ENCODE data around the gene ATOX1. TPM values are rescaled to one million over a fixed set of nuclear protein-coding genes. Genes with fewer than 3 reads are reported as not detected.
A peak's percentile ranks its signal among the peaks of the same experiment; 100 is the strongest.

ATOX1 gene
- total RNA-seq, 2 donors from 2014 or later: 54.6 to 62.4 TPM

DNA sequence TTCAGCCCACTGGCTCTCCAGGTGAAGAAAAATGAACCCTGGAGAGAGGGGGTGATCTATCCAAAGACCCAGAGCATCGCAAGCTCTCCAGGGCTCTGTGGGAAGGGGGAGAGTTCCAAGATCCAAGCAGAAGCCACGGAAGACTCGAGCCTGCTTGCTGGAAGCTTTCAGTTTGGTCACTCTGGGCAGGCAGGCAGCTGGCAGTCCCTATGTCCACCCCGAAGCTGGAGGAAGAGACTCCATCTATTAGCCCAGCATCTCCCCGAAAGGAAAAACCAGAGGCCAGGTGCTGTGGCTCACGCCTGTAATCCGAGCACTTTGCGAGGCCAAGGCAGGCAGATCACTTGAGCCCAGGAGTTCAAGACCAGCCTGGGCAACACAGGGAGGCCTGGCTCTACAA is 61.0 kb downstream of the ATOX1 start:
- TF ChIP-seq, protein P1, sequence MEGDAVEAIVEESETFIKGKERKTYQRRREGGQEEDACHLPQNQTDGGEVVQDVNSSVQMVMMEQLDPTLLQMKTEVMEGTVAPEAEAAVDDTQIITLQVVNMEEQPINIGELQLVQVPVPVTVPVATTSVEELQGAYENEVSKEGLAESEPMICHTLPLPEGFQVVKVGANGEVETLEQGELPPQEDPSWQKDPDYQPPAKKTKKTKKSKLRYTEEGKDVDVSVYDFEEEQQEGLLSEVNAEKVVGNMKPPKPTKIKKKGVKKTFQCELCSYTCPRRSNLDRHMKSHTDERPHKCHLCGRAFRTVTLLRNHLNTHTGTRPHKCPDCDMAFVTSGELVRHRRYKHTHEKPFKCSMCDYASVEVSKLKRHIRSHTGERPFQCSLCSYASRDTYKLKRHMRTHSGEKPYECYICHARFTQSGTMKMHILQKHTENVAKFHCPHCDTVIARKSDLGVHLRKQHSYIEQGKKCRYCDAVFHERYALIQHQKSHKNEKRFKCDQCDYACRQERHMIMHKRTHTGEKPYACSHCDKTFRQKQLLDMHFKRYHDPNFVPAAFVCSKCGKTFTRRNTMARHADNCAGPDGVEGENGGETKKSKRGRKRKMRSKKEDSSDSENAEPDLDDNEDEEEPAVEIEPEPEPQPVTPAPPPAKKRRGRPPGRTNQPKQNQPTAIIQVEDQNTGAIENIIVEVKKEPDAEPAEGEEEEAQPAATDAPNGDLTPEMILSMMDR (IDR thresholded peaks at IDR 0.05): no peak
- no peak overlapping the region for H3K27ac ChIP-seq

DNA sequence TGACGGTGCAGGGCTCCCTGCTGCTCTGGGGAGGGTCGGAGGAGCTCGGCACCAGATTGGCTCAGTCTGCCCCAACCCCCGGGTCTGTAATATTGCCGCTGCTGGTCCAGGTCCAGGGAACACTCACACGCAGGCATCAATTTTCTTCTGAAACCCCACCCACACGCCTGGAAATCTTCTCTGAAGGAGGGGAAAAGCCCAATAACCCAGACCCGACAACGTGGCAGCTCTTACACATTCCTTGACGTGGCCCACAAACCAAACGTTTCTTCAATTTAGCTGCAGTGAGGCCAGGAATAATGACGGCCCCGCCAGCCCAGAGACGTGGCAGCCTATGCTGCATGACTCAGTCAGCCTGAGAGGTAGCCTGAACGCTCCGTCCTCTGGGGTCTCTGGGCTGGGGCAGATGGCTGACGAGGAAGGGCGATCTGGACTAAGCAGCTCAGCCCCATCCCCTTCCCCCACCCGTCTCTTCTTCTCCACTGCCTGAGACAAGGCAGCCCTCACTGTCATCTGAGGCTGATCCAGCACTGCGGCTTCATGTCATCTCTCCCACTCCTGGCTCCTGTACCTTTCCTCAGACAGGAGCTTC is 61.9 kb downstream of the ATOX1 start:
- no peaks in the 10 kb centered on the region for H3K36me3 ChIP-seq
- intact Hi-C loops (cut with DNase I): no loop called here
- peak overlapping the region; percentile 28 to 31 for H3K9ac ChIP-seq (ENCODE audit: low read depth in 2 of 2, low read length in 2 of 2)
- no peak overlapping the region for H3K4me3 ChIP-seq
- peak overlapping the region; percentile 39 for H3K27ac ChIP-seq
- DNase-seq: peak; percentile 44
- TF ChIP-seq, protein P1 (IDR thresholded peaks at IDR 0.05): no peak
- H3K4me1 ChIP-seq: no peaks in the 10 kb centered on the region
- no peaks in the 10 kb centered on the region for H3K9me3 ChIP-seq
- H3K27me3 ChIP-seq: no peaks in the 10 kb centered on the region

More for the DNA sequence above, 61.0 kb downstream of the ATOX1 start:
- Histone ChIP-seq H3K36me3 (no peaks in the 10 kb centered on the region), H3K27me3 (no peaks in the 10 kb centered on the region), H3K9me3 (no peaks in the 10 kb centered on the region), H3K9ac (ENCODE audit: low read depth in 2 of 2, low read length in 2 of 2) (no peak overlapping the region), H3K4me1 (no peaks in the 10 kb centered on the region), H3K4me3 (no peak overlapping the region)
- intact Hi-C loops (cut with DNase I): no loop called here
- DNase-seq: no peak

DNA sequence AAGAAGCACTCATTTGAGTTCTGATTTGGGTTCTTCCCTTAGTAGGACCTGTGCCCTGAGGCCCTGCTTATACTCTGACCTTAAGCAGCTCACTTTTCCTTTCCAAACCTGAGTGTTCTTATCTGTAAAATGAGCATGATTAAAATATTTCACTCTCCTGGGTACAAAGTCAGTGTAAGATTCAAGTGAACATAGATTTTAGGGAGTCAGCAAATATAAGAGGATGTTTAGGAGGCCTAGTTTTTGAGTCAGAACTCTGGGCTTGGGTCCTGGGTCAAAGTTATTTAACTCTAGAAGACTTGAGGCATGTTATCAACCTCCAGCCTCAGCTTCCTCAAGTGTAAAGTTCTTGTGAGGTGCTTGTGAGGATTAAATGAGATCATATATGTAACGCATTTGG is 63.0 kb downstream of the ATOX1 start:
- H3K4me3 ChIP-seq: no peak overlapping the region
- intact Hi-C loops (cut with DNase I): no loop called here
- H3K27me3 ChIP-seq: no peaks in the 10 kb centered on the region
- no peaks in the 10 kb centered on the region for H3K9me3 ChIP-seq
- no peaks in the 10 kb centered on the region for H3K36me3 ChIP-seq
- no peak overlapping the region for H3K27ac ChIP-seq
- TF ChIP-seq, protein P1 (IDR thresholded peaks at IDR 0.05): no peak
- H3K9ac ChIP-seq (ENCODE audit: low read depth in 2 of 2, low read length in 2 of 2): no peak overlapping the region
- no peak for DNase-seq
- no peaks in the 10 kb centered on the region for H3K4me1 ChIP-seq

DNA sequence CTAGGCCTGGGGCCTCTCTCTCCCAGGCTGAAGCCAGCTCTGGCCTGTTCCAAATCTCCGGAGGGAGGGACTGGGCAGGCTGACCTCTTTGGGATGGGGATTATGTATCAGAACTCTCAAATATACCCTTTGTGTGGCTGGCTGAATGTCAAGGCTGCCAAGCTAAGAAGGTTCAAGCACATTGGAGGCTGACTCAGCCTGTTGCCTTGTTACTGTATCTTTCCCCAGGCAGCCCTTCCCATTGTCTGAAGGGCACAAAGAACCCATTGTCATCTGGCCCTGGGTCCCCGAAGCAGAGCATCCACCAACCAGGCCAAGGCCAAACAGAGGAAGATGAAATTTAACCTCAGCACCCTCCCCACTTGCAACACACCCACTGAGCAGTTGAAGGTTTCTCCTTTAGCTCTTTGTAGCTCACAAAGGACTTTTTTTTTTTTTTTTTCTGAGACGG is 64.4 kb downstream of the ATOX1 start:
- Histone ChIP-seq H3K4me1 (no peaks in the 10 kb centered on the region), H3K27me3 (no peaks in the 10 kb centered on the region), H3K4me3 (no peak overlapping the region), H3K36me3 (no peaks in the 10 kb centered on the region), H3K27ac (no peak overlapping the region), H3K9ac (ENCODE audit: low read depth in 2 of 2, low read length in 2 of 2) (no peak overlapping the region), H3K9me3 (no peaks in the 10 kb centered on the region)
- no peak for DNase-seq
- TF ChIP-seq, protein P1 (IDR thresholded peaks at IDR 0.05): no peak
- intact Hi-C loops (cut with DNase I): no loop called here

Other genes starting within 250 kb of the ATOX1 start
- not detected for gene FAT2, start 167.3 kb downstream of the ATOX1 start, total RNA-seq
- gene SPARC, start 71.7 kb downstream of the ATOX1 start, total RNA-seq: 100 to 1,000 TPM; 107 to 258 TPM
- 100 to 1,000 TPM; 136 to 203 TPM for gene G3BP1, start 13.3 kb upstream of the ATOX1 start, total RNA-seq
- gene GLRA1, start 166.2 kb upstream of the ATOX1 start, total RNA-seq: not detected

Data from colonic mucosa (tissue), 4 donors.